ENCODE measurements around the gene ZNF462.
"Not testable (repeated sequence)": the region's sequence is repeated elsewhere in the genome, so short reads cannot be mapped to it uniquely, and the experiment has no call there.

Gene ZNF462

GRCh38 chr9:106964822-106965525, 102.0 kb downstream of the ZNF462 start:
- no peak for DNase-seq

- no peak for DNase-seq
Observed at GRCh38 chr9:106966481-106966880, 103.5 kb downstream of the ZNF462 start.

DNA sequence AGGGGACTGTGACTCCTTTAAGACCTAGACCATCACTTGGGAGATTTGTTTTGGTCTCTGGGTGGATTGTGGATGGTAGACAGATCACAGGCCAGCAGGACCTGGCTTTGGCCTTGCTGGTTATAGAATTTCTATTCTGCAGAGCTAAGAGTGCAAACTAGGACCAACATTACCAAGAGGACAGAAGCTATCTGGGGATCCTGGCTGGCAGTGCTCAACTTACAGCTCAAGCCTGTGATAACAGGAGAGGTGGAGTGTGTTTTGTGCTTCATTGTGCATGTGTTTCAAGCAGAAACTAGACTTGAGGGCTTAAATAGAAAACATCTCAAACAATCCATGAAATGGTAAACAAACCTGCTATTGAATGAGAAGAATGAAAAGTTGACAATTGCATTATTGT, 106.7 kb downstream of the ZNF462 start:
- no peak for DNase-seq

DNA sequence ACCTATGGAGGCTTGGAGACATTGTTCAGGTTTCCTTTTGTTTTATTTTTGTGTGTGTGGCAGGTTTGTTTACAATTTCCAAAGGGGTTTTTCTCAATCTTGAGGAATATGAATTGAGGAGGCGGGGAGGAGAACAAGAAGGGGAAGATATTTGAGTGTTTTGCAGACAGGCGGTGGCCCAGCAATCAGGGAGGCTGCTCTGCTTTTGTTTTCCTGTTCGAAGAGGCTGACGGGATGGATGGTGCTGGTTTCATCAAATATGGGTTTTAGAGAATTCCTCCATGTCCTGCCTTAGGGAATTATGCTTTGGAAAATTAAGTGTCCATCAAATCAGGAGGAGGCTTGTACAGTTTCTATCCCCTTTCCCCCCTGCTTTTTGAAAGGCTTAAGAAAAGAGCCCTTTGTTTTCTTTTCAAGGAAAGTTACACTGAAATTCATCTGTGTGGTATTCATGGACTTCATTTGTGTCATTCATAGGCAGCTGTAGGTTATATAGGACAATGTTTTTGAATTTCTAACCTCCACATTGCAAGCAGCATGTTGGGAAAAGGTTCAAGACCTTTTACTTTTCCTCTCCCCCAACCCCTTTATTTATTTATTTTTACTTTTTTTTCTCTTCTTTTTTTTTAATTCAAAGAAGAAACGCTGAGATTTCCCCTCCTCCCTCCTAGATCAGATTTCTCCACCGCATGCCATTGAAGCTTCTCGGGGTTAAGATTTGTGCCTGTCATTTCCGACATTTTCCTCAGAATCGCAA, 107.4 kb downstream of the ZNF462 start:
- no peak for DNase-seq

DNA sequence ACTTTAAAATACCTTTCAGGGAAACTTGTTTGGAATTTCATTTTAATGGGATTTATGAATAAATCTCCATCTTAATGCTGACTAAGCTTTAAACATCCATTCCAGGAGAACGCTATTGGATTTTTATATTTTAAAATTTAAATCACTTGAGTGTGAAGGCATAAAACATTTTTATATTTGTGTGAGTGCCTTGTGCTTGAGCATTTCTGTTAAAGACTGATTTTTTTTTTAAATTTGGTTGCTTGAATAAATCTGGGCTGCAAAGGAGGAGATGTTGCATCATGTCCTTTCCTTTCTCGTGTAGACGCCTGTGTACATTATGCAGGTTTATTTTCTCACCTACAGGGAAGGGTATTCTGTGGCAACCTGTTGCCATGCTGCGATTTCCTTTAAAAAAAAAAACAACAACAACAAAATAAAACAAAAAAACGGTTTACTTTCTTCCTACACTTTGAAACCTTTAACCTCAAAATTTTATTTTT, 108.1 kb downstream of the ZNF462 start:
- no peak for DNase-seq

GRCh38 chr9:106972082-106972481, 109.1 kb downstream of the ZNF462 start:
- no peak for DNase-seq

DNA sequence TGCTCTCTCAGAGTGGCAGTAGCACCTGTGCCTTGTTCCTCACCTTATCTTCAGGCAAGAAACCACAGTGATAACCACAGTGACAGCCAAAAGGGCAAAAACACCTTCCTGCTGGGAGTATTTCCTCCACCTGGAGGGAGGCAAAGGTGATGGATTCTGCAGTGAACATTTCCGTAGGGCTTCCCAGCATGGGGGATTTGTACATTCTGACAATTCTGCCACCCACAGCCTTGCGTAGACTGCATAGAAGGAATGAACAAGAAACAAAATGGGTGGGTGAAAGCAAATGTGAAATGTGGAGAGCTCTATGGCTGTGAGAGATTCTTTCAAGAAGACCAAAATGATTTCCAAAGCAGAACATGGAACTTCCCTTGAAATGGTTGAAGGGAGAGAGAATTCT, 111.4 kb downstream of the ZNF462 start:
- no peak for DNase-seq

DNA sequence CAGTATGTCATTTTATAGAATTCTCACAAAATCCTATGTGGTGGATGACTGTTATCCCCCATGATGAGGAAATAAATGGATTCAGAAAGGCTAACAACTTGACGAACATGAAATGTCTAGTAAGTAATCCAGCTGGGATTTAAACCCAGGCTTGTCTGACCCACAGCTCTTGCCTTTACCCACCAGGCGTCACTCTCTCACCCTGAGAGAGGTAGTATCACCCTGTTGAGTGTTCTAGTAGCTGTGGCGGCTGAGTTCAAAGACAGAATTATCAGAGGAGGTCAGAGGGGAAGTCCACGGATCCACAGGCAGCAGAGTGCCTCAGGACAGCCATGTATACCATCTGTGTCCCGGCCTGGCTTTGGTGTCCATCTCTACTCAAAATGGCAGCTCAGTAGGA, 113.8 kb downstream of the ZNF462 start:
- DNase-seq, result no peak

GRCh38 chr9:106980551-106981101, 117.7 kb downstream of the ZNF462 start:
- DNase-seq, result no peak

- DNase-seq, result no peak
Observed at GRCh38 chr9:106981396-106982287, 118.7 kb downstream of the ZNF462 start.

DNA sequence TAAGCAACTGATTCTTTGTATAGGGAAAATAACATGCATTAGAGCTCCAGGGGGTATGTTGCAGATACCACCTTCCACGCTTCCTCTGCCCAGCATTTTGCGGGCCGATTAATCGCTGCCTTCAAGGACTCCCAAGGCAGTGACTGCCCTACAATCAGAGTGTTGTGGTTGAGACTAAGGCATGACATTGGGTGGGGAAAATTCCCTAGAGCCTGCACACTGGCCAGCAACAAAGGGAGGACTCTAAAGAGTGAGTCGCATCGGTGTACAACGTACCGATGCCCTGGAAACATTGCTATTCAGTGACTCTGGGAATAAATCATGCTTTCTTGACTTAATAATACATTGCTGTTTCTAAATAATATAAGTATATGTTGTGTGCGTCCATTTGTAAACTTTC, 119.7 kb downstream of the ZNF462 start:
- DNase-seq, result no peak

GRCh38 chr9:106983346-106983745, 120.4 kb downstream of the ZNF462 start:
- no peak for DNase-seq

- not testable (repeated sequence) for DNase-seq
Observed at GRCh38 chr9:106989904-106990303, 126.9 kb downstream of the ZNF462 start.

DNA sequence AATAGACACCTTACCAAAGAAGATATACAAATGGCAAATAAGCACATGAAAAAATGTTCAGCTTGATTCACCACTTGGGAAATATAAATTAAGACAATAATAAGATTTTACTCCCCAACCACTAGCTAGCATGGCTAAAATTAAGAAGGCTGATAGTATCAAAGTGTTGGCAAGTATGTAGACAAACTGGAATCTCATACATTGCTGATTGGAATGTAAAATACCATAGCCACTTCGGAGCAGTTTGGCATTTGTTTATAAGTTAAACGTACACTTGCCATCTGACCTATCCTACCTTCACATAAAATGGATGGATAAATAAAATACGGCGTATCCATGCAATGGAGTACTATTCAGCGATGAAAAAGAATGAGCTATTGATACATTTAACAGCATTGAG, 129.2 kb downstream of the ZNF462 start:
- DNase-seq, result no peak

DNA sequence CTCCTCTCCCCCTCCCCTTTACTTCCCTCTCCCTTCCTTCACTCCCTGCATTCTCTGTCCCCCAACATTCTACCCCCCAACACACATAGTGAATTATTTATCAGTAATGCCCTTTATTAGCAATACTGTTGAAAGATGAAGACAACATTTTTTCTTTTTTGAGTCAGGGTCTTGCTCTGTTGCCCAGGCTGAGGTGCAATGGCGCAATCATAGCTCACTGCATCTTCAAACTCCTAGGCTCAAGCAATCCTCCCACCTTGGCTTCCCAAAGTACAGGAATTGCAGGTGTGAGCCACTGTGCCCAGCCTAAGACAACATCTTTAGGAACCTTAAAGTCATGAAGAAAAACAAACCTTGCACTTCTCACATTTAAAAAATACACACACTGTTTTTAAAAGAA, 130.6 kb downstream of the ZNF462 start:
- no peak for DNase-seq

GRCh38 chr9:106994463-106994862, 131.5 kb downstream of the ZNF462 start:
- DNase-seq, result no peak

DNA sequence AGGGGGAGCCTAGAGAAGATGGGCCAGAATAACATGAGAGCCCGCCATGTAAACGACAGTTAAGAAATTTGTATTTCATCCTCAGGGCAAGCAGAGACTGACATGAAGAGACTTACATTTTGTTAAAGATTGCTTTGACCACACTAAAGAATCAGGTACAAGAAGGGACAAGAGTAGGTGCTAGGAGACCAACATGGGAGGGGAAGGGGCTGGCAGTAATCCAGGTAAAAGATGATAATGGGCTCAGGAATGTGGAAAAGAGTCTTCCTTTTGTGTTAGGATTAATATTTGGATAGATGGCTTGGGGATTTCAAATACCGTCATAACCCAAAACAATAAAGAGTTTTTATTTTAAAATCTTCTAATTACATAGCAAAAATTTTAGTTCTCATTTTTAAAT, 137.3 kb downstream of the ZNF462 start:
- DNase-seq, result no peak

GRCh38 chr9:107005201-107005600, 142.2 kb downstream of the ZNF462 start:
- no peak for DNase-seq

DNA sequence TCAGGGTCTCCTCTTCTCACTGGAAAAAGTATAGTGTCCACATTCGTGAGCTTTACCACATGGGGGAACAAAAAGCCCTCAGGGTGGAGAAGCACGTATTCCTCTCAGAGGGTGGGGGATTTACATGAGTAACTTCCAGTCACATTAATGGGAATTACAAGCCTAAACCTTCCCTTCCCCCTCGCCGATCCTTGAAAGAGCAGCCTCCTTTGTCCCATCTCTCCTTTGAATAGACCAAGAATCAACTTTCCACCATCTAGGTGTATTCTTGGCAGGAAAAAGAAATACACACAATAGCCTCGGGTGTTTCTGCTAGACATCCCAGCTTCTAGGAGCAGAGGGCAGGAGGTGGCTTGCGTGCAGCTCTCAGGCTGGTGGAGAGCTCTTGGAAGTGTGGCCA, 144.4 kb downstream of the ZNF462 start:
- no peak for DNase-seq

DNA sequence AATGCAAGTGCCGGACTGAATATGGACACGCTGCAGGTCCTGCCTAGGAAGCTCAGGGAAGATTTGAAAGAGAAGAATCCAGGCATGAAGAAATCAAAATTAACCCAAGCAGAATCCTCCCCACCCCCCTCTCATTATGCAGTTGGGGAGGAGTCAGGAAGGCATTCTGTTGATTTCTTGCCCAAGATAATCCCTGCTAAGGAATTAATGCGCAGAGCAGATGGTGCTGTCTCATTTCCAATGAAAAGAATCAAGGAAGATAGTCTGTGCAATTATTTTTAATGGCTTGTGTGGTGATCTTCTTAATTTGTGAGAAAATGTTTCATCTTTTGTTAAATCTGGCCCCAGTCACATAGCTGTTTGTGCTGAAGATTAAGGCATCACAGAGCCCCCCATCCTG, 145.0 kb downstream of the ZNF462 start:
- no peak for DNase-seq

GRCh38 chr9:107008447-107008846, 145.5 kb downstream of the ZNF462 start:
- no peak for DNase-seq

DNA sequence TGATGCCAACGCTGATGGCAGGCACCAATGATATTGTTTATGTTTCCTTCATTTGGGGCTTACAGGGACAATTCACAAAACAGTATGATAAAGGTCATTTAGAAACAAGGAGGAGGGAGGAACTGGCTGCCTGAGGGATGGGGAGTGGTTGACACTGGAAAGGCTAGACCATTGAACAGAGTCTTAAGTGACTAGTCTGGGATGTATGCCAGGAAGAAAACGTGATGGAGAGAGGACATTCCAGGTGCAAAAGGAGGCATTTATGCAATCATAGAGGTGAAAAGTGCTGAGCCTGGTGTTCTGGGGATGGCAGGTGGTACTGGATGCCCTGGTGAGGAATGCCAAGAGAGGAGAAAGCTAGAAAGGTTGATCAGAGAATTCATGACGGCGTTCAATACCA, 153.4 kb downstream of the ZNF462 start:
- no peak for DNase-seq
